Middle frontal gyrus (tissue), 1 donor: ENCODE results near the gene SLC1A3.

Experiments
- DNase-seq: peaks from one replicate; pipeline ENCODE4 v3.0.0-alpha.2; 2015; ENCODE audit warnings: low spot score; ENCODE audit errors: extremely low spot score

The SLC1A3 gene

DNA sequence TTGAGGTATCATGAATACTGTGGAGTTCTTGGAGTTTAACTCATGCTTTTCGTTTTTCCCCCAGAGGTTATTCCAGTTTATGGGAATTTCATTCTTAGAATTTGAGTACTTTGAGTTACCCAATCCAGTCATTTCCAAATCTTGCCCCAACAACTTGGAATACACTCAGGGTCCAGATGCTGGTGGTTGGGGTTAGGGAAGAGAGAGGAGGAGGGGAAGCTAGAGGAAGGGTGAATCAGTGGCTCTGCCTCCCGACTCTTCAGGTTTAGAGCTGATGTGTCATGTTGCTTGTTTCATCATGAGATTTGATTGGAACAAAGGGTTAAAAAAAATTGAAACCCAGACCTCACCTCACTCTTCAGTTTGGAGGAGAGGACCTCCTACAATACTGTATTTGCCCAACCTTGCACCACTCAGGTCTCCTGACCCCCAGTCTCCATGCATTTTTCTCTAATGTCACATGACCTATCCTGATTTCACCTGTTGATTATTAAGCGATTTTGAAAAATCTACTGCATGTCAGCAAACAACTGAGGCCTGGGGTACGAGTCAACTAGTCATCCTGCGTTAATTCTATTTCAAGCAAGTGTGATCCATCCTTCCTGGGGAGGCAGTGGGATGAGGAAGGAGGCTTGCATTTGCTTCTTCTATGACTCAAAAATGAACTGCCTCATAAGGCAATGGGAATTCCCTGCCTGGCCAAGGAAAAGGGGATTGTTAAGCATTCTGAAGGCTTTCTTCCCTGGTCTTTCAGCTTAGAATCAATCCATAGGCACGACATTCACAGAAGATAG lies 6.2 kb upstream of the SLC1A3 start:
- DNase-seq: no peak

DNA sequence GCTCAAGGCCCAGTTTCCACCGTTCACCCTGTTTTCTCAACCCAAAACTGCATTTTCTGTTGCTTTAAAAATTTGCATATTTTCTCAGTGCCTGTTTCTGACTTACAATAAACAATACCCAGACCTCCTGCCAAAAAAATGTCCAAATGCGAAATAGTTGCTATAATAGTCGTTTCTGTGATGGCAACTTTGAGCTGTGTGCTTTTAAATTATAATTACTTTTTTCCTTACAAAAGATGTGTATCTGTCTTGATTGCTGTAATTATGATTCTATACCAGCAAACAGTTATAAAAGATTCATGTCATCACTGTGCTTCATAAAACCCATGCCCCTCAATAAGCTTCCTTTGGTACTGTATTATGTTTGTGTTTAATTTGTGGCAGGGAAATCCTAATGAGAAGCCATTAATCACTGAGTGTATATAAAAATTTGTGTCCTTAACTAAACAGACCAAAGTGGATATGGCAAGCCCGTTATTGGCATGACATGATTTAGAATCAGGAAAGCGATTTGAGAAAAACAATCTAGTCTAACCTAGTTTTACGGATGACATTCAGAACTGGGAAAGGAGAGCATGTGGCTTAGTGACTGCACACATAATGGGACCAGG lies 5.4 kb upstream of the SLC1A3 start:
- no peak for DNase-seq

DNA sequence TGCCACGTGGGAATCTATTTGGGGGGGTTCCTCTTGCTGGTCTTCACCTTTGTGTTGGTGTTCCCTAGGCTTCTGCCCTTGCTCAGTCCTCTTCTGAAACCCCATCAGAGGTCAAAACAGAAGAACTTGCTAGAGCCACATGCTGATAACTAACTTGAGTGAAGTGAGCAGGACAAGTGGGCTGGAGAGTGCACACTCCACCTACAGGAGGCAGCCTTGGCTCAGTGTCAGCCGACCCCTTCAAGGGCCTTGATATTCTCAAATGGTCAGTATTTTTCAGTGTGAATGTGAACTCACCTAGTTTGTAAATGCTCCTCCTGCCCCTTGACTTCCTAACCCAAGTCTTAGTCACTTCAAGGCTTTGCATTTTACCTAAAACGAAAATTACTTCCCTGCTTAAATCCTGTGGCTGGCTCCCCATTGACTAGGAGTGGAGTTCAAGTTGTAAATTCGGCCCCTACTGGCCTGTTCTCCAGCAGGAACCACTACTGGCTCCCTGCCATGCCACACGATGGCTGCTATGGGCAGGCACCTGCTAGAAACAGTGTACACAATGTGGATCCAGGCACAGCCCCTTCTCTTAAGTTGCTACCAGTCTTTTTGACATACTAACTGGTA lies 3.6 kb upstream of the SLC1A3 start:
- no peak for DNase-seq

DNA sequence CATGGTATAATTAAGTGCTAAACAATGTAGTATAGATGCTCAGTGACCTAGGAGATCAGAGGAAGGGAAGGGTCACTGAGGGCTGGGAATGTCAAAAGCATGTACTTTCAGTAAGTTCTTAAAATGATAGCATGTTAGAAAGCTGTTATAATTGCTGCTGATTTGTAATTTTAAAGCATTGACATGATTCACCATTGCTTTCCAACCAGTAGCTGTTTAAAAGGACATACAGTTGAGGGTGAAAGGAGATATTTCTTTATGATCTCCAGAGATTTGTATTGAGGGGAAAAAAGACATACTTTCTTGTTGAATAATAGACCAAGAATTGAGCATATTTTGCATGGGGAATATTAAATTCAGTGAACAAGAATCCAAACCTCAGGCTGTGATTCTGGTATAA lies 1.2 kb upstream of the SLC1A3 start:
- no peak for DNase-seq

DNA sequence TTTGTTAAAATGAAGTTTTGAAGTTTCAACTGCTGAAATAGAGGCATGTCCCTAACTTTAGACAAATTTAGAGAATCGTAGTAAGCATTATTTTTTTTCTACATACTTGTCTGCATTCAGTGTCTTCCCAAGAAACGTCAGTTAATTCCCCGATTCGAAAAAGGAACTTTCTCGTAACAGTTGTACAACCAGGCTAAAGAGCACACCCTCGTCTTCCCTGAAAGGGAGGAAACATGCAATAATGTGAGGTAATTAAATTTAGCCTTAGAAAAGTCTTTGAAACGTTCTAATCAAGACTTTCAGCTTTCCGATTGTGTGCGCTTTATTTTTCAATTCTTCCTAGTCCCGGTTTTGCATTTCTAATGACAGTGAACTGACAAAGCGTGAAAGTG lies 374 bp upstream of the SLC1A3 start:
- no peak for DNase-seq

DNA sequence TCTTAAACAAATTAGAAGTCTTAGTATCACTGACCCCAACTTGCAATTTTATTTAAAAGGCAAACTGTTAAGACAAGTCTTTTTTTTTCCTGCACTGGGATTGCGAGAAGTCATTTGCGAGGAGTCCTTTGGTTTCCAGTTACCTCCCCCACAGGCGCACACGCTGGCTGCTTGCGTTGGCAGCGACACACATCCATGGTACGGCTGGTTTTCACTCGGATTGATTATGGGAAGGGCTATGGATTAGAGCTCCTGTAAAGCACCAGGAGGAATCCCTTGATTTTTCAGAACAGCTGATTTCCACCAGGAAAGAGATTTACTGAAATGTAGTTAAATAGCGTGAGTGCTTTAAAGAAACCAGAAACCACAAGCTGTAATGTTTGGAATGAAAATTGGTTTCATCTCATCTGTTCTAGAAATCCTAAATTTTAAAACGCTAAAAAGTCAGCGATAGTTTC lies 737 bp downstream of the SLC1A3 start:
- no peak for DNase-seq

DNA sequence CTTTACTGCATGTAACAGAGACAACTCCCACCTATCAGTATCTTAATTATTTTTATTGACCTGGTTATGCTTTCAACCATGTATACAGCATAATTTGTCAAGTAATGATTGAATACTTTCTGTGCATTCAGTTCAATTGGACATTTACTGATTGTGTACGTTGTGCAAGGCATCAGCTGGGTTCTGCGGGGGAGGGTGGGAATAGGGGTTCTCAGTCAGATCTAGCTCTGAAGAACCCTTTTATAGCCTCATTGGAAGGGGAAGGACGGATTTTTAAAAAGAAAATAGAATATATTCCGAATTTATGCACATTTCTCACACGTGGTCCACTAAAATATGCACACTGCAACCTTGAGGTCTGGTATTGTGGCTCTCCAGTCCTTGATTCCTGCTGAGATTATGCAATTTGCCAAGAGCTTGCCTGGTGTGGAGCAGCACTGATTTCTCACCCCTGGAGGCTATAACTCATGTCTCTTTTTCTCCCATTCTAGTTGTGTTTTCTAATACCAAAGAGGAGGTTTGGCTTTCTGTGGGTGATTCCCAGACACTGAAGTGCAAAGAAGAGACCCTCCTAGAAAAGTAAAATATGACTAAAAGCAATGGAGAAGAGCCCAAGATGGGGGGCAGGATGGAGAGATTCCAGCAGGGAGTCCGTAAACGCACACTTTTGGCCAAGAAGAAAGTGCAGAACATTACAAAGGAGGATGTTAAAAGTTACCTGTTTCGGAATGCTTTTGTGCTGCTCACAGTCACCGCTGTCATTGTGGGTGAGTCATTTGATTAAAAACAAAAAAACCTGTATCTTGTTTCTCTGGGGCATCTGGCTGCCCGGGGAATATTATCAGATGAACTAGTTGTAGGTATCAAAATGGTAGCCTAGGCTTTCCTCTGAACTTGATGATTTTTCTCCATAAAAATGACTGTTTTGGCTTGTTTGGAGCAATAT lies 1.7 kb downstream of the SLC1A3 start:
- DNase-seq: no peak

DNA sequence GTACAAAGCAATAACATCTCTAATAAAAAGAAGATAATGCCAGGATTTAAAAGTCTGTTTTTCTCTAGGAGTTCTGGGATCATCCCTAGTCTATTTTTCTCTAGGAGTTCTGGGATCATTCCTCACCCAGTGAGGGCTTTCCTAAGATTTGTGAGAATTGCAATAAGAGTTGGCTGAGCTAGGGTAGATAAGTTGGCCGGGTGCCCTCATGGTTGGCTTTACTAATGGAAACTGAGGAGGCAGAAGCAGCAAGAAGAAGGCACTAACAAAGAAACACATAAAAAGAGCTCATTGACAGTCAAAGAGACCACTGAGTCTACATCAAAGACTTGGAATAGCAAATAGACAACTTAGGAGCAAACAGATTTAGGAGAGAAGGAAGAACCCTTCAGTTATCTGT lies 4.2 kb downstream of the SLC1A3 start:
- no peak for DNase-seq

DNA sequence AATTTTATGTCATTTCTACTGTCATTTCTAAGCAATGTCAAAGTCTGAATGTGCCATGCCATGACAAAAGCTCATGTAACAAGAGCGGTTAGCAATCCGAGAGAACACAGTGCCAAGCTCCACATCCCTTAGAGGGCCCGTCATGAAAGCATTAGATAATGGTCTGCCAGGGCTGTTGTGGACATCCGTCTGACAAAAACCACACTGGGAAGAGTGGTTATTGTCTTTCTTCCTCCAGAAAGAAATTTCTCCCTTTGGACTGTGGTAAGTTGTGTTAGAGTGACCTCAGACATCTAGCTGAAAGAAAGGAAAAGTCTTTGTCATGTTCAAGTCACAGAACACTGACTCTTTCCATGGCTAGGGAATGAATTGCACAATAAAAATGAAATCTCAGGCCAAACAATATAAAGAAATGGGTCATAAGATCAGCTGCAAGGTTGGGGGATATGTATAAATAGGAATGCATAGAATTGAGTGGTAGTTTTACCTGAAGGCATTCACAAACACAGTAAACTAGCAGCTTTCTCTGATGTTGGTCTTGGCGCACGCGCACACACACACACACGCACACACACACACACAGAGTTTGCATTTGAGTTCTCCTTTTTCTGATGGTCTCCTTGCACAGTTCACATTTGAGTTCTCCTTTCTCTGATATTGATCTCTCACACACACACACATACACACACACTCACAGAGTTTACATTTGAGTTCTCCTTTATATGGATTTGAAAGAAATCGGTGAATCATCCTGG lies 5.3 kb downstream of the SLC1A3 start:
- DNase-seq: no peak

DNA sequence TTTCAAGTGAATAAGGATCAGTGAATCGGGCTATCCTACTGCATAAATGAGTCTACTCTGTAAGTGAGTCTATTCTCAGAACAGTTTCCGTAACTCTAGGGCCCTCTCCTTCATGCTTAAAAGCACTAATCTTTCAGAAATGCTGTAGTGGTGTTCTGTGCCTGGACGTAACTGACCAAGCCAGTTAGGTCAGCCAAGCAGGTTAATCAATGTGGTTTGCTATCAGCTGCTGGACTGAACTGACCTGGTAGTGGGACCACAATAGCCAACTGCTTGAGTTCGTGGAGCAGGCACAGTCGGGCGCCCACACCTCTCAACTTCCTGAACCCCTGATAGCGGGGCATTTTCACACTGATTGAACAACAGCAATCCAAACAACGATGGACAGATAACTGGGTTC lies 6.8 kb downstream of the SLC1A3 start:
- DNase-seq: no peak

DNA sequence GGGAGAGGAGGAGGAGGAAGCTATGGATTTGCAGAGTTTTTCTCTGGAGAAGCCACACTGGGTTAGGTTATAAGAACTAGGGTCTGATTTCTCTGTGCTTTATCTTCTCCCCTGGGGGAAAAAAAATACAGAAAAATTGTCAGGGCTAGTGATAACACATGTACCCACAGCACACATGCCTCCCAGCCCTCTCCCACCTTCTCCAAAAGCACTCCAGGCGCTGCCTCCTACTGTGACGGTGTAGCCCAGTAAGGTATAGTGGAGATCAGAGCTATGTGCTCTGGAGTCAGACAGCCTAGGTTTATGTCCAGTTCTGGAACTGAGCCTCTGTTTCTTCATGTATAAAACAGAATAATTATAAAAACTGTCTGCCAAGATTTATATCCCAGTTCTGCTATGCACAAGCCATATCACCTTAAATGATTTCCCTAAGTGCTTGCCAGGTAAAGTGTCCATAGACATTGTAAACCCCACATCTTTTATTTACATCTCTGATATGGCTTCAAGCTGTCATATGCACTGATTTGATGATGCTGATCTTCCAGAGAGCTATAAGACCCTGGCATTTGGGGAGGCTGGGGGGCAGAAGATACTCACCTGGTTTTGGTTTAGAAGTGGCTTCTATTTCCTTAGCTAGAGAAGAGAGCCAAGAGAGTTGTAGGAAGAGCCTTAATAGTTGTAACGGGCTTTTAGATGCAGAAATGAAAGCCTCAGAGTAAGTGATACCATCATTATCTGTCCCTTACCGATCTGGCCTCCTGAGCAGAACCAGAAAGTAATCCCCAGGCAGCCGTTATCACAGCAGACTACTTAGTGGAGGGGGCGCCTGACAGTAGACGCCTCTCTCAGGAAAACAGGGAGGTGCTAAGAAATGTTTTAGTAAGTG lies 7.6 kb downstream of the SLC1A3 start:
- DNase-seq: no peak

DNA sequence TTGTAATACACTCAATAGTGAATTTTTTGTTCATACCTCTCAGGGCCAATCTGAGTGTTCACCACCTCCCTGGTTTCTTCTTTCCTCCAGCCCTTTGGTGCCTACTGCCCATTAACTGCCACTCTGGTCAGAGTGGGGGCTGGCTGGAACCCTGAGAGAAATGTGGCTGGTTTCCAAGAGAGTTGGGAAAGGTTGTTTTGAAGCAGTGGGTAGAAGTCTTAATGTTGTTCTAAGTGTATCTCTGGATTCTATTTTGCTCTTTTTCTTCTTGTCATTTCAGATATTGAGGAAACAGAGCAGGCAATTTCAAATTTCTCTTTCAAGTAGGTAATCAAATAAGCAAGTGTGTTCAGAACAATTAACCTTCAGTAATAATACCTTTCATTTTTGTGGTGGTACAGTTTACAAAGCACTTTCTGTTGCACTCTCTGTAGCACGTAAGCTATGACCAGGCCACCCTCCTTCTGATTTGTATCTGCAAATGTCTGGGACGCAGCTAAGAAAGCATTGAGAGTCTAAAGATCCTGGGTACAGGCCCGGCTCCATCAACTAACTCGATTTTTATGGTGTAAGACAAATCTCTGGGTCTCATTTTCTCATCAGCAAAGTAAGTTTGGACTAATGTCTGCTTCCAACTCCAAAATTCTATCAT lies 8.4 kb downstream of the SLC1A3 start:
- no peak for DNase-seq

DNA sequence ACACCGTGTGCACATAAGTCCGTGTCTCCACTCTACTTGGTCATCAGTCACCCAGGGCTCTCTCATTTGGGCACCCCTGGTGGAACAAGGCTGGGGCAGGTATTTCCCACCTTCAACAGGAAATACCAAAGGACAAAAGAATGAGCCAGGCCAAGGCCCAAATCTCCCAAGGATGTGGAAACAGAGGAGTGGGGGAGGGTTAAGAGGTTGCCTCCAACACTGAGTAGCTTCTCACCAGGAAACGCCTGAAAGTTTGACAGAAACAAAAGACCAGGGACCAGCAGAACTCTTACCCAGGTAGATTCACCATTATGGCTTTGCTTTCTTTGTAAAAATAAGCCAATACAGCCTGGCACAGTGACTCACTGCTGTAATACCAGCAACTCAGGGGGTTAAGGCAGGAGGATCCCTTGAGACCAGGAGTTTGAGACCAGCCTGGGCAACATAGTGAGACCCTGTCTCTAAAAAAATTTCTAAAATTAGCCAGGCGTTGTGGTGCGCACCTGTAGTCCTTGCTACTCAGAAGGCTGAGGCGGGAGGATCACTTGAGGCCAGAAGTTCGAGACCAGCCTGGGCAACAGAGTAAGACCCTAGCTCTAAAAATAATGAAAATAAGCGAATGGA lies 12.7 kb downstream of the SLC1A3 start:
- no peak for DNase-seq

DNA sequence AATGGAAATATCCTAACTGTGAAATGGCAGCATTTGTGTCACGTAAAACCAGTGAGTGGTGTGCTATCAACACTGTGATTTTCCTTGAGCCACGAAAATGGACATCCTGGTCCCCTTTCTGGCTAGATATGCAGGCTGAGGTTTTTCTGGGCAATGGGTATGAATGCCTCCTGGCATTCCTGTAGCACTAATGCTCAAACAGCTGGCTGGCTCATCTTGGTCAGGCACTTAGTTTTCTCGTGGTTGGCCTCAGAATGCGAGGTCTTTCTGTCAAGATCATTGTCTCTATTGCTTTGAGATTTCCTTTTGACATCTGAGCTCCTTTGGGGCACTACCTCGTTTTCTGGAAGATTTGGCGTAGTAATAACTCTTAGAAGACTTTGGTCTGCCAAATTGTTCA lies 15.6 kb downstream of the SLC1A3 start:
- no peak for DNase-seq

DNA sequence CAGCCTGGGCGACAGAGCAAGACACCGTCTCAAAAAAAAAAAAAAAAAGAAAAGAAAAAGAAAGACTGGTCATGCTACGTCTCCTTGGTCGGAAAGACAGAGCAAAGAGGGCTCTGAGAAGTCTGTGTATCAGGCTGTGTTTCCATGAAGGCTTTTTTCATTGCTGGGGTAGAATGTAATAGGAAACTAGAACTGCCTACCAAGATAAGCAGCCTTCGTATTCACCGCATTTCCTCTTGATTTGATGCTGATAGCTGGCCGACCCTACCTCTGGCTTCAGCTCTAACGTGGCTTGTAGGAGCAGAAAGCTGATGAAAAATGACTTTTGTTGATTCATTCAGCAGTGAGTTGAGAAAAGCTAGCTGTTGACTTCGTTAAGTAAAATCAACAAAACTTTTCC lies 17.4 kb downstream of the SLC1A3 start:
- DNase-seq: no peak

DNA sequence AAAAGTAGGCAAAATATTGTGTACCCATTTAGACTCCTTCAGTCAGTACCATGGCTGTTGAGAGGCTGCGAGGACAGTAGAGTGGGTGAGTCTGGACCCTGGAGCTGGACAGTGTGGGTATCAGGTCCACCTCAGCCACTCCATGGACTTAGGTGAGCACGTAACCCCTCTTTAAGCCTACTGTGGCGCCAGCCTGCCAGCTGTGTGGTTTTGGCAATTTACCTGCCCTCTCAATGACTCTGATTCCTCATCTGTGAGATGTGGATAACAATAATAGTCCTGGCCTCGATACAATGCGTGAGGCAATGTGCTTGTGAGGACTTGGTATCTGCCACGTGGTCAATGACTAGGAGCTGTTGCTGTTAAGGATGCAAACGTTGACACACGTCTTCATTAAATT lies 17.9 kb downstream of the SLC1A3 start:
- DNase-seq: no peak

DNA sequence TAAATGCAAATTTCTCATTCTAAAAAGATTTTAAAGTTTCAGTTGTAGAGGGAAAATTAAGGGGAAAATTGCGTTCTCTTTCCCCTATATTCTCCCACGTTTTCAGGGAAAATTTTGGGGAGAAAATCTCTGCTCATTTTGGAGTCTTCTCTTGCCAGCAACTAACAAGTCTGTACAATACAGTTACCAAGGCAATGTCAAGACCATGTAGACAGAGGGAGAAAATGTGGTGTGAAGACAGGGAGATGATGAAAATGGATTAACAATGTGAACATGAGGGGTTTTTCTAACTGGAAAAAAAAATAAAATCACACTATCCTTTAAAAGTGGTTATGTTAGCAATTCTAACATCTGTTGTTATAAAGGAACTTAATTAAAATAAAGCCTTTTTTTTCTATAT lies 22.3 kb downstream of the SLC1A3 start:
- no peak for DNase-seq

DNA sequence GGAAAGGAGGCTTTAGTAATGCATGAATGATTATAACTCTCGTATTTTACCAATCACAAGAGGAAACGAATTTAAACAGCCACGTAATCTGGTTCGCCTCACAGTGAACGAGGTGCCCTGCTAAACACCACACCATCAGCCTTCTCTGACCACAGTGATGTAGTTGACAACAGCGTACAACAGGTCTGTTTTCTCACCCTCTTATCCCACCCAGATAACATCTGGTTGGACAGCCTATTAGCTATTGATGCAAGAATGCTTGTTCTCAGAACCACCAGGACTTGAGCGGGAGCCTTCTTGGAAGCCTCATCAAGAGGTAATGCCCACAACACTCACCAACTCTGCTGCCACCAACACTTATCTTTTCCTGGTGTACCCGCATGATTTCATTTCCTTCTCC lies 23.3 kb downstream of the SLC1A3 start:
- no peak for DNase-seq
